Measurements from ENCODE around the gene FIBCD1. TPM values are rescaled to one million over a fixed set of nuclear protein-coding genes. Genes with fewer than 3 reads are reported as not detected.

FIBCD1 gene
- total and polyA plus RNA-seq, 2 of the 8 experiments (the other 6 are each of a cell fraction or from before 2014, with no cell fraction given) = 6.1 to 8.8 TPM

DNA sequence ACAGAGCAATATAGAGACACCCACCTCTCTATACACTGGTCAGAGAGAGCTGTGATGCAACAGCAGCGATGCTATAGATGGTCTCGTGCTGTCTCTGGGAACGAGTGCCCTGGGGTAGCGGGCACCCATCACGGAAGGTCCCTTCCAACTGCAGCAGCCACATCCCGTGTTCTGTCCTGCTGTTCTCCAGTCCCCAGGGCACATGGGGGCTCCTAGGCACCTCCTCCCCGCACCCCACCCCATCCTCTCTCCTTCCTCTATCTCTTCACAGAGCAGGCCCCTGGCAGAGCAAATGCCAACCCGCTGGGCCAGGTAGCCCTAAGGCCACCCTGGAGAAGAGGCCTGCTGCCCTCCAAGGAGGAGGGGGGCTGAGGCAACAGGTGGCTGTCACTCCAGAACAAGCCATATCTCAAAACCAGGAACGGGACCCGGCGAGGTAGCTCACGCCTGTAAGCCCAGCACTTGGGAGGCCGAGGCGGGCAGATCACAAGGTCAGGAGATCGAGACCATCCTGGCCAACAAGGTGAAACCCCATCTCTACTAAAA is 8.2 kb downstream of the FIBCD1 start (continued):
- no peak for TF ChIP-seq CEBPB (IDR thresholded peaks at IDR 0.05; ENCODE audit: low read depth, low read length)
- no peak for TF ChIP-seq CREB1 (IDR thresholded peaks at IDR 0.05)
- TF ChIP-seq TEAD4 (IDR thresholded peaks at IDR 0.05; ENCODE audit: low read depth, low read length) = no peak
